Adipocyte (in vitro differentiated cells): ENCODE results near the gene ARGLU1.

Experiments
- DNase-seq: peaks from one replicate; pipeline ENCODE4 v3.0.0-alpha.2; 2015; ENCODE audit warnings: low read depth
- H3K27me3 ChIP-seq: replicated peaks from 2 replicates; pipeline ENCODE4 v1.7.0; 2013; ENCODE audit warnings: mild to moderate bottlenecking, low read length, moderate library complexity; ENCODE audit not compliant: control insufficient read depth, insufficient read depth
- H3K36me3 ChIP-seq: 2 replicates; pipeline ENCODE4 v1.7.0; 2013; ENCODE audit warnings: low read length, mild to moderate bottlenecking, moderate library complexity; ENCODE audit not compliant: control insufficient read depth, insufficient read depth, severe bottlenecking
- H3K4me1 ChIP-seq: 2 replicates; pipeline ENCODE4 v1.7.0; 2013; ENCODE audit warnings: mild to moderate bottlenecking, low read length, moderate library complexity; ENCODE audit not compliant: control insufficient read depth, insufficient read depth
- H3K4me3 ChIP-seq: 2 replicates; pipeline ENCODE4 v1.7.0; 2013; ENCODE audit warnings: mild to moderate bottlenecking, low read length, moderate library complexity
- H3K9ac ChIP-seq: 2 replicates; pipeline ENCODE4 v1.7.0; 2013; ENCODE audit warnings: mild to moderate bottlenecking, low read length, moderate library complexity
- H3K9me3 ChIP-seq: 2 replicates; pipeline ENCODE4 v1.7.0; 2013; ENCODE audit warnings: mild to moderate bottlenecking, low read length, moderate library complexity; ENCODE audit not compliant: control insufficient read depth

Gene ARGLU1

GRCh38 chr13:106537521-106537920 lies 30.4 kb downstream of the ARGLU1 start:
- H3K36me3 ChIP-seq = peaks cover 7% of the 10 kb centered on the region
- no peak for DNase-seq
- H3K27me3 ChIP-seq = no peaks in the 10 kb centered on the region
- H3K4me1 ChIP-seq = peaks cover 22% of the 10 kb centered on the region
- no peaks in the 10 kb centered on the region for H3K9me3 ChIP-seq
- no peak overlapping the region for H3K4me3 ChIP-seq
- H3K9ac ChIP-seq = no peak overlapping the region

- peak; percentile 97 for DNase-seq
- Histone ChIP-seq H3K9ac (peak overlapping the region; percentile 60), H3K4me3 (peak overlapping the region; percentile 81), H3K9me3 (no peaks in the 10 kb centered on the region), H3K27me3 (no peaks in the 10 kb centered on the region), H3K4me1 (peaks cover 12% of the 10 kb centered on the region), H3K36me3 (peaks cover 6% of the 10 kb centered on the region)
Observed at GRCh38 chr13:106536244-106537034, 31.5 kb downstream of the ARGLU1 start.

GRCh38 chr13:106535552-106536243 lies 32.2 kb downstream of the ARGLU1 start, which contains the start of gene EFNB2:
Gene EFNB2 (minus strand): TSS chr13:106535662. CDS start chr13:106534964, 698 bp downstream.
- Histone ChIP-seq H3K4me3 (peak within 1 kb of the TSS; percentile 81), H3K36me3 (peaks cover 4% of the 10 kb centered on the region), H3K4me1 (peaks cover 12% of the 10 kb centered on the region), H3K9ac (peak within 1 kb of the TSS; percentile 60), H3K9me3 (no peaks in the 10 kb centered on the region), H3K27me3 (no peaks in the 10 kb centered on the region)
- peak; percentile 97 for DNase-seq

GRCh38 chr13:106534639-106535551 lies 33.0 kb downstream of the ARGLU1 start:
- H3K4me3 ChIP-seq = peak overlapping the region; percentile 81
- H3K4me1 ChIP-seq = peaks cover 12% of the 10 kb centered on the region
- DNase-seq = peak; percentile 58

GRCh38 chr13:106533943-106534638 lies 33.8 kb downstream of the ARGLU1 start:
- peak overlapping the region; percentile 73 for H3K4me3 ChIP-seq
- peak; percentile 83 for DNase-seq
- H3K36me3 ChIP-seq = no peaks in the 10 kb centered on the region
- peak overlapping the region; percentile 55 for H3K9ac ChIP-seq
- H3K9me3 ChIP-seq = no peaks in the 10 kb centered on the region
- H3K27me3 ChIP-seq = no peaks in the 10 kb centered on the region
- H3K4me1 ChIP-seq = peaks cover 12% of the 10 kb centered on the region

More at GRCh38 chr13:106534639-106535551, 33.0 kb downstream of the ARGLU1 start:
- Histone ChIP-seq H3K27me3 (no peaks in the 10 kb centered on the region), H3K9ac (no peak overlapping the region), H3K36me3 (no peaks in the 10 kb centered on the region), H3K9me3 (no peaks in the 10 kb centered on the region)

- Histone ChIP-seq H3K9me3 (no peaks in the 10 kb centered on the region), H3K9ac (peak overlapping the region; percentile 55), H3K36me3 (no peaks in the 10 kb centered on the region), H3K4me1 (peaks cover 12% of the 10 kb centered on the region), H3K4me3 (peak overlapping the region; percentile 73), H3K27me3 (no peaks in the 10 kb centered on the region)
- peak; percentile 93 for DNase-seq
Observed at GRCh38 chr13:106533101-106533942, 34.6 kb downstream of the ARGLU1 start.

GRCh38 chr13:106532111-106532929 lies 35.6 kb downstream of the ARGLU1 start:
- DNase-seq = peak; percentile 55
- H3K4me3 ChIP-seq = peak overlapping the region; percentile 73

GRCh38 chr13:106530980-106531481 lies 36.9 kb downstream of the ARGLU1 start:
- Histone ChIP-seq H3K9me3 (no peaks in the 10 kb centered on the region), H3K9ac (no peak overlapping the region), H3K4me1 (peaks cover 8% of the 10 kb centered on the region), H3K27me3 (no peaks in the 10 kb centered on the region), H3K4me3 (no peak overlapping the region), H3K36me3 (no peaks in the 10 kb centered on the region)
- DNase-seq = no peak

More at GRCh38 chr13:106532111-106532929, 35.6 kb downstream of the ARGLU1 start:
- H3K4me1 ChIP-seq = peaks cover 9% of the 10 kb centered on the region
- H3K36me3 ChIP-seq = no peaks in the 10 kb centered on the region
- H3K27me3 ChIP-seq = no peaks in the 10 kb centered on the region
- H3K9me3 ChIP-seq = no peaks in the 10 kb centered on the region
- H3K9ac ChIP-seq = peak overlapping the region; percentile 34

- no peak for DNase-seq
- Histone ChIP-seq H3K4me1 (peaks cover 8% of the 10 kb centered on the region), H3K9me3 (no peaks in the 10 kb centered on the region), H3K4me3 (no peak overlapping the region), H3K9ac (no peak overlapping the region), H3K27me3 (no peaks in the 10 kb centered on the region), H3K36me3 (no peaks in the 10 kb centered on the region)
Observed at GRCh38 chr13:106530171-106530851, 37.6 kb downstream of the ARGLU1 start.
